WI38 (cell line): ENCODE data around the gene SORL1.

Source experiments
- H3K4me3 ChIP-seq: 2 replicates; pipeline ENCODE4 v1.5.1; 2011; ENCODE audit warnings: low read depth, mild to moderate bottlenecking, control low read depth, low read length
- TF ChIP-seq, protein P1 (sequence below): IDR thresholded peaks from 2 replicates; pipeline ENCODE4 v1.5.1; 2012; ENCODE audit warnings: low read depth, mild to moderate bottlenecking, control low read depth, low read length

The SORL1 gene

DNA sequence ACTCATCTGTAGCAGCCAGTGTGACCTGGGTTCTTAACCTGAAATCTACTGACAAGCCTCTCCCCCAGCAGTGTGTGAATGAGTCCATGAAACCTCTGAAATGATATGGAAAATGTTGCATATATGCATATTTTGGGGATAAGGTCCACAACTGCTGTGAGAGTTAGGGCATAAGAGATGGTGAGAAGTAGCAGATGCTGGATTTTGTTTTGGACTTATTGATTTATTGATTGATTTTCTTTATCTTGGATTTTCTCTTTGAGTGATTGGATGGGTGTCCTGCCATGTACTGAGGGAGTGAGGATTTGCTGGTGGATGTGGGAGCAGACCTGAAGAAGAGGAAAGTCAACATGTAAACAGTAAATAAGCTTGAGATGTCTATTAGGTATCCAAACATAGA is 212.0 kb downstream of the SORL1 start:
- no peak overlapping the region for H3K4me3 ChIP-seq
- TF ChIP-seq, protein P1, sequence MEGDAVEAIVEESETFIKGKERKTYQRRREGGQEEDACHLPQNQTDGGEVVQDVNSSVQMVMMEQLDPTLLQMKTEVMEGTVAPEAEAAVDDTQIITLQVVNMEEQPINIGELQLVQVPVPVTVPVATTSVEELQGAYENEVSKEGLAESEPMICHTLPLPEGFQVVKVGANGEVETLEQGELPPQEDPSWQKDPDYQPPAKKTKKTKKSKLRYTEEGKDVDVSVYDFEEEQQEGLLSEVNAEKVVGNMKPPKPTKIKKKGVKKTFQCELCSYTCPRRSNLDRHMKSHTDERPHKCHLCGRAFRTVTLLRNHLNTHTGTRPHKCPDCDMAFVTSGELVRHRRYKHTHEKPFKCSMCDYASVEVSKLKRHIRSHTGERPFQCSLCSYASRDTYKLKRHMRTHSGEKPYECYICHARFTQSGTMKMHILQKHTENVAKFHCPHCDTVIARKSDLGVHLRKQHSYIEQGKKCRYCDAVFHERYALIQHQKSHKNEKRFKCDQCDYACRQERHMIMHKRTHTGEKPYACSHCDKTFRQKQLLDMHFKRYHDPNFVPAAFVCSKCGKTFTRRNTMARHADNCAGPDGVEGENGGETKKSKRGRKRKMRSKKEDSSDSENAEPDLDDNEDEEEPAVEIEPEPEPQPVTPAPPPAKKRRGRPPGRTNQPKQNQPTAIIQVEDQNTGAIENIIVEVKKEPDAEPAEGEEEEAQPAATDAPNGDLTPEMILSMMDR: no peak

DNA sequence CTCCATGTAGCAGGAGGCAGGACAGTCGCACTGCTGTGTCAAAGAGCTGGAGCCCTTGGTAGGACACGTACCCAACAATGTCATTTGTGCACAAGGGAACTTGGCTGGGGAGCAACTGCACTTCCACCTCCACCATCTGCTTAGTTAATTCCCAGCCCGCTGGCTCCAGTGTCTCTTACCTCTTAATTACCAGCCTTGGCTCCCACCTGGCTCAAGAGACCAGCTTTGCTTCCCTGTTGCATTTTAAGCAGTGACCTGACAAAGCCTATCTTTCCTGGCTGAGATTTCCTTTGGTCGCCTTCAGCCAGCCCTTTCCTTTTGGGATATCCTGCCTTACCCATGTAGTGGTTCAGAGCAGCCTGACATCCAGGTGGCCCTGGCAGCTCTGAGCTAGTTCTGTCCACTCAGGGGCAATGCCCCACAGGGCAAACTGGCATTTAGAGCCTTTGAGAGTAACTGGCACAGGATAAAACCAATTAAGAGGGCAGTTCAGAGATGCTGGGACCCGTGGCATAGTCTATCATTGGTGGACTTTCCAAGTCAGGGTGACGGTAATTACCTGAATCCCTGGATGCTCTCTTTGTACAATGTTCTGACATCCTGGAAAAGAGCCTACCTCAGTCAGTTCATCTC is 213.2 kb downstream of the SORL1 start:
- H3K4me3 ChIP-seq: no peak overlapping the region
- TF ChIP-seq, protein P1: no peak

DNA sequence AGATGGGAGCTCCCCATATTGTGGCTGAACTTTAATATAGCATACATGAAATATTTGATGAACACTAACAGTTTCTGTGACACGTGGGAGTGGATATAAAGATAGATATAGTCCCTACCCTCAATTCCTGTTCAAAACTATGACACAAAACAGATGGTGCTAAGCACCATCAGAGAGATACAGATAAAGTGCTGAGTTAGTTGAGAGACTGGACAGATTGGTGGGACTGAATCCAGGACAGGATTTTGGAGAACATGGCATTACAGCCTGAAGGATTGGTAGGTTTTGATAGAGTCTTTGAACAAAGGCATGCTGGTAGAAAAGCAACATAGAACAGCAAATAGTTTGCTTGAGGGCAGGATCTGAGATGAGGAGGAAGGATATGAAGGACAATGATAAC is 215.7 kb downstream of the SORL1 start:
- TF ChIP-seq, protein P1: no peak
- no peak overlapping the region for H3K4me3 ChIP-seq

DNA sequence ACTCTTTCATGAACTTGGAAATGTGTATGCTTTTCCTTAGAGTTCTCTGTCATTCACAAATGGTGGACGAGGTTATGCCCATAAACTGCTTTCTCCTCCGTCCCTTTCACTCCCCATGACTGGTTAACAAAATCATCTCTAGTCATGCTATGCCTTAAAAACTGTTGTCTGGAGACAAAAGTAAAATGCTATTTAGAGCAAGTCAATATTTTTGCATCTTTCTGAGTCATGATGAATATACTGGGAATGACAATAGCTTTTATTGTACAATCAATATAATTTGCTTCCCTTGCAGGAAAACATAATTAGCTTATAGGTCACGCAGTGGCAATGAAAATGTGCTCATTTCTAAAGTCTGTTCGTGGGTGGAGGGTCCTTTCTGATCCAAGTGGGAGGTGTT is 217.3 kb downstream of the SORL1 start:
- TF ChIP-seq, protein P1: no peak
- no peak overlapping the region for H3K4me3 ChIP-seq

DNA sequence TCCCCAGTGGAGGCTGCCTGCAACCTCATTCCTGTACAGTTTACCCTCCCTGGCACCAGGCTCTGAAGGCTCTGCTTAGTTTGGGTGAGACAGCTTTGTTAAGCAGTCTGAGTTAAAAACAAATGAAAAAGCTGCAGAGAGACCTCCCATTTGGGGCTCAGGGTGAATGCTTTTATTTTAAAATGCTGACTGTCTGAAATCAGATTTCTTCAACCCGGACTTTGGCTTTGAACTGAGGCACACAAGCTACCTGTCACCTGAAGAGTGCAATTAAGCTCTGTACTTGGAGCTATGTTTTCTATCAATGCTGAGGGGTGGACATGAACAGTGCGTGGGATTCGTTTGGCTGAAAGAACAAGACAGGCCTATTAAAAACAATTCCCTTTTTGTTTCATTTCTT is 218.2 kb downstream of the SORL1 start:
- TF ChIP-seq, protein P1: no peak
- no peak overlapping the region for H3K4me3 ChIP-seq

DNA sequence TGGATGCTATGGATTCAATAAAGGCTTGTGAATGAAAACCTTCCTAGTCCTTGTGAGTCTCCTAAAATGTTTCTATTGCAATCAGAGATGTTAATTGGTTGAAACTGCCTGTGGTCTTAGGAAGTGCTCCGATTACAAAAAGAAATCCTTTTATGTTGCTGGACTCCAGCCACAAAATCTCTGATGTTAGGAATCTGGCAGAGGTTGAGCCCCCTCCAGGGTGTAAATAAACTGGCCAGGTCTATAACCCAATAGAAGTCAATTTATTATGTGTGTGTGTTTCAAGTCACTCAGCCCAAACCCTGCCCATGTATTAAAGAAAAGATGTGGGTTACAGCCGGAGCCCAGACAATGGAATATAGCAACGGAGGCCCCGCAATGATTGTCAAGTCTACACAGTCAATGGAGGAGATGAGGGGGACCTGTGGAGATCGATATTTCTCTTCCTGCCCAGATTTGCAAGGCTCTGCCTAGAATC is 218.7 kb downstream of the SORL1 start:
- TF ChIP-seq, protein P1: no peak
- H3K4me3 ChIP-seq: no peak overlapping the region

DNA sequence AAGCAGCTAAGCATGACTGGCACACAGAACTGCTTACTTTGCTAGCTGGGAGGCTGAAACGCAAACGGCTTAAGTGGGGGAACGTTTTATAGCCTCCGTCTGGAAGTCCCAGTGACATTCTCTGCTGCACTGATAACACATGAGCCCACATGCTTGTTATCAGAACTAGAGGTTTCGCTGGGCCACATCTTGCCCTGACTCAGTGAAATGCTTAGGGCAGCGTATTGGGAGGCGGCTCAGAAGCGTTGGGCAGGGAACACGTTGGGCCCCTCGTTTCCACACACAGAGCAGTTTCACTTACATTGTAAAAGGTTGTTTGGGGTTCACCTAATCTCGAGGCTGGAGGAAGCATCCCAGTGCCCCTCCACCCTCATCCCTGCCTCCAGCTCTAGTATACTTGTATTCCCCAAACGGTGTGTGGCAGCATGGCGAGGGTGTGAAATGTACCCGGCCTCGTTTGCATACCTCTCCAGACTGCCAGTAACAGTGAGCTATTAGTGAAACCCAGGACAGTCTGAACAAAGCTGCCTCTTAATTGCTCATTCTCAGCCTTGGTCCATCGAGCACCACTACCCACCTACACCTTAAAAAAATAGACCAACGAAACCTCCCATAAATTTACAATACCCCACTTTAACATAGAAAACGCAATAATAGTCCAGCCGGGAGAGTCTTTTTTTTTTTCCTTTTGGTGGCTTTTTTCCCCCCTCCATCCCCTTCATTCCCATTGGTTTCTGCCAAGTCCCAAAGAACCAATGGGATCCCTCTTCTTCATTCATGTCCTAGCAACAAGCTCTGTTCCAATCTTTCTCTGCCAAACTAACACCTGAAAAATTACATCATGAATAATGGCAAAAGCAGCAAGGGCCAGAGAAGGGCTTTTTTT is 219.4 kb downstream of the SORL1 start:
- TF ChIP-seq, protein P1: no peak

More for the DNA sequence above, 219.4 kb downstream of the SORL1 start:
- H3K4me3 ChIP-seq: no peak overlapping the region
